Epithelial cell of esophagus (primary cell): ENCODE results near the gene PASK.

Experiments
- DNase-seq: peaks from one replicate; pipeline ENCODE4 v3.0.0; 2010; ENCODE audit warnings: low read depth
- H3K4me3 ChIP-seq: 2 replicates; pipeline ENCODE4 v1.5.1; 2011; ENCODE audit warnings: mild to moderate bottlenecking, low read length, control low read depth
- CTCF ChIP-seq: IDR thresholded peaks from 2 replicates; pipeline ENCODE4 v1.5.1; 2011; ENCODE audit warnings: low read depth, mild to moderate bottlenecking, low read length, control low read depth, inconsistent platforms; ENCODE audit not compliant: insufficient read depth; ENCODE audit errors: missing control alignments

The PASK gene

GRCh38 chr2:241072553-241073165 is 76.6 kb downstream of the PASK start:
- no peak for DNase-seq
- TF ChIP-seq CTCF = no peak
- no peak overlapping the region for H3K4me3 ChIP-seq

- TF ChIP-seq CTCF = no peak
- no peak for DNase-seq
- H3K4me3 ChIP-seq = no peak overlapping the region
Measured at GRCh38 chr2:241072151-241072550, 77.1 kb downstream of the PASK start.

GRCh38 chr2:241071677-241072111 is 77.6 kb downstream of the PASK start:
- TF ChIP-seq CTCF = no peak
- DNase-seq = no peak
- H3K4me3 ChIP-seq = no peak overlapping the region

GRCh38 chr2:241070811-241071676 is 78.2 kb downstream of the PASK start:
- no peak for DNase-seq
- no peak overlapping the region for H3K4me3 ChIP-seq
- no peak for TF ChIP-seq CTCF

- no peak for DNase-seq
- H3K4me3 ChIP-seq = no peak overlapping the region
- no peak for TF ChIP-seq CTCF
Measured at GRCh38 chr2:241070361-241070760, 78.9 kb downstream of the PASK start.

GRCh38 chr2:241069821-241070281 is 79.4 kb downstream of the PASK start:
- H3K4me3 ChIP-seq = no peak overlapping the region
- TF ChIP-seq CTCF = no peak
- no peak for DNase-seq
